Thoracic aorta (tissue), 2 donors: ENCODE measurements around the gene WDR83. TPM values are rescaled to one million over a fixed set of nuclear protein-coding genes. Genes with fewer than 3 reads are reported as not detected.
A peak's percentile ranks its signal among the peaks of the same experiment; 100 is the strongest.

ENCODE experiments used
- ATAC-seq: fragments of 150-250 bp; one replicate; pipeline ENCODE4 v1.8.0; 2017; ENCODE audit warnings: low read depth; ENCODE audit not compliant: insufficient number of reproducible peaks, low FRiP score
- DNase-seq: peaks from one replicate; pipeline ENCODE4 v3.0.0-alpha.2; 2020; ENCODE audit warnings: low spot score
- H3K27ac ChIP-seq, 2 donors: fragments of 200-600 bp; sonication (generic); 1 replicate in 1 of 2; 2 replicates in 1 of 2; pipeline ENCODE4 v1.5.1; 2016; ENCODE audit warnings: mild to moderate bottlenecking in 2 of 2, moderate library complexity in 2 of 2
- H3K27me3 ChIP-seq: fragments of 200-600 bp; sonication (generic); replicated peaks from 2 replicates; pipeline ENCODE4 v1.6.0; 2016; ENCODE audit warnings: mild to moderate bottlenecking; ENCODE audit not compliant: insufficient read depth
- H3K36me3 ChIP-seq: fragments of 200-600 bp; sonication (generic); one replicate; pipeline ENCODE4 v1.5.1; 2016
- H3K4me1 ChIP-seq, 2 donors: fragments of 200-600 bp; sonication (generic); 1 replicate in 1 of 2; 2 replicates in 1 of 2; pipeline versions ENCODE4 v1.5.1 to v1.6.0; 2016; ENCODE audit warnings: low read depth in 2 of 2, mild to moderate bottlenecking in 1 of 2; ENCODE audit not compliant: control insufficient read depth in 1 of 2
- H3K4me3 ChIP-seq: fragments of 200-600 bp; sonication (generic); 2 replicates; pipeline ENCODE4 v1.5.1; 2016; ENCODE audit warnings: mild to moderate bottlenecking
- H3K9me3 ChIP-seq: fragments of 200-600 bp; sonication (generic); 2 replicates; pipeline ENCODE4 v1.5.1; 2016
- CTCF ChIP-seq: fragments of 200-600 bp; sonication (generic); IDR thresholded peaks from one replicate; pipeline ENCODE4 v1.5.1; 2019; ENCODE audit warnings: antibody characterized with exemption
- total RNA-seq, 2 donors: library from RNA; depleted of rRNA; stranded (reverse); fragments of >200 nt; gene quantifications; one replicate each; pipeline versions ENCODE4 v1.1.0 to v1.2.3, GENCODE V29; 2016

The WDR83 gene
- total RNA-seq, 2 donors from 2014 or later, result 12.1 to 16.2 TPM

- peaks cover 21 to 39% of the 10 kb centered on the region in 2 donors for H3K4me1 ChIP-seq
- H3K27me3 ChIP-seq, result no peaks in the 10 kb centered on the region
- no peak for DNase-seq
- ATAC-seq, result no peak
- peak within 1 kb of the TSS; percentile 94 for H3K4me3 ChIP-seq
- TF ChIP-seq CTCF, result no peak
- peaks cover 3% of the 10 kb centered on the region for H3K36me3 ChIP-seq
- H3K9me3 ChIP-seq, result no peaks in the 10 kb centered on the region
- H3K27ac ChIP-seq, result peak within 1 kb of the TSS; percentile 95 to 96
Observed at GRCh38 chr19:12723641-12724426, 57.2 kb downstream of the WDR83 start, which contains the start of gene TNPO2. Gene TNPO2 (minus strand): TSS chr19:12723932. CDS start chr19:12720977, 2,955 bp downstream.

Other genes with a start within 250 kb of the WDR83 start
- gene ZNF443, start 225.8 kb upstream of the WDR83 start, total RNA-seq, result 1 to 10 TPM; 2.4 to 3.4 TPM
- 1 to 10 TPM; 1.4 to 3.5 TPM for gene ZNF709, start 182.0 kb upstream of the WDR83 start, total RNA-seq
- gene ZNF564, start 115.3 kb upstream of the WDR83 start, total RNA-seq, result 10 to 100 TPM; 11.6 to 21.7 TPM
- 1 to 10 TPM; 3.4 to 8.1 TPM for gene ZNF490, start 56.0 kb upstream of the WDR83 start, total RNA-seq
- gene ZNF791, start 55.9 kb upstream of the WDR83 start, total RNA-seq, result 10 to 100 TPM; 26.0 to 32.4 TPM
- 100 to 1,000 TPM; 111 to 118 TPM for gene MAN2B1, start 65 bp upstream of the WDR83 start, total RNA-seq
- 100 to 1,000 TPM; 101 to 114 TPM for gene DHPS, start 15.1 kb downstream of the WDR83 start, total RNA-seq
- gene GNG14, start 21.2 kb downstream of the WDR83 start, total RNA-seq, result not detected
- 1 to 10 TPM; 3.0 to 3.9 TPM for gene FBXW9, start 29.8 kb downstream of the WDR83 start, total RNA-seq
- 10 to 100 TPM; 79.0 to 88.9 TPM for gene TNPO2, start 57.1 kb downstream of the WDR83 start, total RNA-seq
- gene TRIR, start 67.9 kb downstream of the WDR83 start, total RNA-seq, result 100 to 1,000 TPM; 252 to 308 TPM
- 10 to 100 TPM; 30.7 to 50.0 TPM for gene GET3, start 70.7 kb downstream of the WDR83 start, total RNA-seq
- not detected for gene BEST2, start 85.0 kb downstream of the WDR83 start, total RNA-seq
- gene HOOK2, start 108.7 kb downstream of the WDR83 start, total RNA-seq, result 100 to 1,000 TPM in 1 of 2 donors, 10 to 100 TPM in 1; 22.6 to 102 TPM
- gene JUNB, start 124.7 kb downstream of the WDR83 start, total RNA-seq, result 1,000 to 10,000 TPM in 1 of 2 donors, 100 to 1,000 TPM in 1; 698 to 2,087 TPM
- gene PRDX2, start 135.0 kb downstream of the WDR83 start, total RNA-seq, result 100 to 1,000 TPM; 107 to 235 TPM
- not detected for gene THSD8, start 135.3 kb downstream of the WDR83 start, total RNA-seq
- gene RNASEH2A, start 139.8 kb downstream of the WDR83 start, total RNA-seq, result 1 to 10 TPM; 3.0 to 7.9 TPM
- not detected for gene RTBDN, start 167.8 kb downstream of the WDR83 start, total RNA-seq
- gene MAST1, start 171.7 kb downstream of the WDR83 start, total RNA-seq, result not detected
- 10 to 100 TPM; 24.0 to 53.3 TPM for gene DNASE2, start 214.6 kb downstream of the WDR83 start, total RNA-seq
- not detected for gene KLF1, start 220.4 kb downstream of the WDR83 start, total RNA-seq
- gene GCDH, start 224.4 kb downstream of the WDR83 start, total RNA-seq, result 10 to 100 TPM; 30.2 to 60.7 TPM